Stimulated activated CD4-positive, alpha-beta T cell treated with anti-CD3 and anti-CD28 coated beads, Interleukin-2, amount 100 ng/mL, for 4 hours (primary cell): ENCODE results near the gene APOM.

Experiments used
- DNase-seq: peaks from one replicate; pipeline ENCODE4 v3.0.0-alpha.2; 2020; ENCODE audit warnings: low read depth

Gene APOM

DNA sequence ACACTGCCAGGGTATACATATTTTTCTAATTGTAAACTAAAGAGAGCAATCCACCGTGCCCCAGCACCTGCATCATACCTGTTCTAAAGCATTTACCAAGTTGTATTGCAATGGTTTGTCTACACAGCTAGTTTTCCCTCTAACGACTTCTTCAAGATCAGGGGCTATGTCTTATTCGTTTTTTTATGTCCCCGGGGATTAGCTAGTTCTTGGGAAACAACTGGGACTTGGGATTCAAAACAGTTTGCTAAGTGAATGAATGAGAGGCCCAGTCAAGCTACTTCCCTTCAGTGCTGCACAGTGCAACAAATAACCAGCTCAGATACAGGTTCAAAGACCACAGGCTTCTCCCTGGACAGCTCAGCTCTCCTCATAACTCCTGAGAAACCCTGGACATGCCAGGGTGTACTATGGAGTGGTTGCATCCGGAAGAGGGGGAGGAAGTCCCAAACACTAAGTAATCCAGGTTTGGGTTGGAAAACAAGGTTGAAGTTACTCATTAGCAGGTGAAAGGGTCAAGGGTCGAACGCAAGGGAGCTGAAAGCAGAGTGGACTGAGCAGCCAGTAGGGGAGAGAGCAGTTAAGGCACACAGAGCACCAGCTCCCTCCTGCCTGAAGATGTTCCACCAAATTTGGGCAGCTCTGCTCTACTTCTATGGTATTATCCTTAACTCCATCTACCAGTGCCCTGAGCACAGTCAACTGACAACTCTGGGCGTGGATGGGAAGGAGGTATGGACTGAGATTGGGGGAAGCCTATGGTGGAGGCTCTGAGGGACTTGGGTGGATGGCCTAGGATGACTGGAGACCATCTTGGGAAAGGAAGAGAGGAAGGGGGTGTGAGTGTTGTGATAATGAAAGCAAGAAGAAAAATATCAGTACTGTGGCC is at the start of gene APOM:
Gene APOM, plus strand, starts transcription at position 546 of the 889 bp plus-strand sequence. Its CDS starts 73 bp downstream, at position 619.
- DNase-seq = no peak

DNA sequence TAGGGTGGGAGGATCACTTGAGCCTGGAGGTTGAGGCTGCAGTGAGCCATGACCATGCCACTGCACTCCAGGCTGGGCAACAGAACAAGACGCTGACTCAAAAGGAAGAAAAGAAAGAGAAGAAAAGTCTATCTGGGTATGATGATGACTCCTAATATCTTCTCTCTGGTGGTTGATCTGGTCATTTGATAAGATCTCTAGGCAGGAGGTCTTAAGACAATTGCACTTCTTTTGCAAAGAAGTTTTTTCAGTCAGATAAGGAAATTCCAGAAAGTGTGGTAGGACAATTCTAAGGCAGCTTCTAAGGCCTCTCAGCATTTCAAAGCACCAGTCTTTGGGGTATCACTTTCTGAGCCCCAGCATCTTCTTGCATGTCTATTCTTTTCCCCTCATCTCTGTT is 48.4 kb upstream of the APOM start:
- DNase-seq = no peak

DNA sequence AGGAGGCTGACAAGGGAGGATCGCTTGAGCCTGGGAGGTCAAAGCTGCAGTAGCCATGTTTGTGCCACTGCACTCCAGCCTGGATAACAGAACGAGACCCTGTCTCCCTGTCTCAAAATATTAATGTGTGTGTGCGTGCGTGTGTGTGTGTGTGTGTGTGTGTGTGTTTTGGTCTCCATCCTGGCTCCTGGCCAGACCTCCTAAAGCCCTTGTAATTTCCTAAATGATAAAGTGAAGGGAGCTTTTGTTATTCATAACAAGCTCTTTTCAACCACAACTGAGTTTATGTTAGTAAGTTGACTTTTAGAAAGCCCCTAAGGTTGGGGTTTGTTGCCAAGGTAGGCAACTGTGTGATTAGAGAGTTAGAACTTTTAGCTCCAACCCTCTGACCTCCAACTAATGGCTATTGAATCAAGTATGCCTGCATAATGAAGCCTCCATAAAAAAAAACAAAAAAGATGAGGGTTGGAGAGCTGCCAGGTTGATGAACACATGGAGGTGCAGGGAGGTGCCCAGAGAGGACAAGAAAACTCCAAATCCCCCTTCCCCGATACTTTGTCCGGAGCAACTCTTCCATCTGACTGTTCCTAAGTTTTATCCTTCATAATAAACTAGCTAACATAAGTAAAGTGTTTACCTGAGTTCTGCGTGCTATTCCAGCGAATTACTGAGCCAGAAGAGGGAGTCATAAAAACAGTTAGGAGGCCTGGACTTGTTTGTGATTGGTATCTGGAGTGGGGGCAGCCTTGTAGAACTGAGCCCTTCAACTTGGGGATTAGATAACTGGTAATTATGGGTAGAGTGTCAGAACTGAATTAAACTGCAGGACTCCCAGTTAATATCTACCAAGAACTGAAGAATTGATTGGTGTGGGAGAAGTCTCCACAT is 45.9 kb upstream of the APOM start:
- DNase-seq = no peak

DNA sequence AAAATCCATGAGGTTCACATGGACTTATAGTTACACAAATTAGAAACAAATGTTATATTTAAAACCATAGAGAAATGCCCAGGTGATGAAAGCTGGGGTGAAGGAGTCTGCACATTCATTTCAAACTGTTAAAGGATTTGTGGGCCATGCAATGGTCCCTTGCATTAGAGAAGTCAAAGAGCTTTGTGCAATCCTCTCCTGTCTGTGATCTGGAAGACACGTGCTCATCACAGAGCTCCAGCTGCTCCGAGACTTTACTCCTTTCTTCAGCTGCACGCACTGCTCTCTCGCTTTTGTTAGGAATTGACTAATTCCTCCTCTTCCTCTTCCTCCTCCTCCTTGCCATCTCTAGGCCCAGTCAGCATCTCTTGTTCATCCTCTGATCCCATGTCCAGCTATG is 44.7 kb upstream of the APOM start:
- DNase-seq = no peak

DNA sequence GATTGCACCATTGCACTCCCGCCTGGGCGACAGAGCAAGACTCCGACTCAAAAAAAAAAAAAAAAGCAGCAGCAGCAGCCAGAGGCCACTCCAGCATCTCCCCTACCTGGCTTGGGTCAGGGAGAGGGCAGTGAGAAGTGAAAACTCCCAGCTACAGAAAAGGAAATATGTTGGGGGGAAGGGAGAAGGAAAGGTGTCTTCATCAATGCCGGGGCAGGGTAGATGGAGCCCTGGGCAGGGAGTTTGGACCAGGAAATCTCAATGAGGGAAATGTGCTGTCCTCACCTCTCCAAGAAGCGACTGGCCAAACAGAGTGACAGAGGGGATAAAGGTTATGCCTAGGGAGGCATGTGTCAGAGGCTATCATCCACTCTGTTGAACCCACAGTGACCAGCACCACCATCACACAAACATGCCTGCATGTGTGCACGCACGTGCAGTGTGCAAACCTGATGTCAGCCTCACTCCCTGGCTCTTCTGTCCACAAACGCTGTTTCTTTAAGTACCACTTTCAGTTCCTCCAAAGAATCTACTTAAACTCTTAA is 41.5 kb upstream of the APOM start:
- no peak for DNase-seq

DNA sequence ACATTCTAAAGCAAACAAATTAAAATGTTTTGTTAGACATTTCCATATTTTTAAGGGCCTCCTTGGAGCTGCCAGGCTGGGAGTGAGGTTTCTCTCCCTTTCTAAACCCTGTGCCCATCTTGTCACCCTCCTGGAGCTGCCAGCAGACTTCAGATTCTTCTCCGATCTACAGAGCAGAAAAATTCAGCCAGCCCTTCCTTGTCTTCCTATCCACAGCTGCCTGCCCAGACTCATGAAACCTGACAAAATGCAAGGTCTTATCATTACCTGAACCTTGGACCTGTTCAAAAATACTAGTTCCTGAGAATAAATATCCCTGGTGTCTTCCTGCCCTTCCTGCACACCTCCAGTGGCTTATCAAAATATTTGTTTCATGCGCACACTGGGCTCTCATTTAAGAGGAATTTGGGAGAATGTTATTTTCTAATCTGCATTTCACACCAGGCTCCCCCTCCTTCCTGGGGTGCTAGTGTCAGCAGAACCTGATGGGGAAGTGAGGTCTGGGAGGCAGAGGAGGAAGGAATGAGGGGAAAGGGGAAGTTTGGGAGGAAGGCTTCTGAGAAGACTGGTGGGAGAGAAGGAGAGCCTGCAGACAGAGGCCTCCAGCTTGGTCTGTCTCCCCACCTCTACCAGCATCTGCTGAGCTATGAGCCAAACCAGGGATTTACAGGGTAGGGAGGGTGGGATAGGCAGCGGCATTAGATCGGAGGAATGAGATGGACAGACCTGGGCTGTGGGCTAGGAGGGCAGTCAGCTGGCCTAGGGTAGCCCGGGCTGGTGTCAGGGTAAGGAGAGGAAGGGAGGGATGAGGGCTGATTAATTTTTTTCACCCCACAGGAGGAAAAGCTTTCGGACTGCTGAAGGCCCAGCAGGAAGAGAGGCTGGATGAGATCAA is 40.8 kb upstream of the APOM start, which contains the start of gene AIF1:
Gene AIF1, plus strand, starts transcription at position 551 of the 895 bp plus-strand sequence. Its CDS starts 96 bp downstream, at position 647.
- no peak for DNase-seq

DNA sequence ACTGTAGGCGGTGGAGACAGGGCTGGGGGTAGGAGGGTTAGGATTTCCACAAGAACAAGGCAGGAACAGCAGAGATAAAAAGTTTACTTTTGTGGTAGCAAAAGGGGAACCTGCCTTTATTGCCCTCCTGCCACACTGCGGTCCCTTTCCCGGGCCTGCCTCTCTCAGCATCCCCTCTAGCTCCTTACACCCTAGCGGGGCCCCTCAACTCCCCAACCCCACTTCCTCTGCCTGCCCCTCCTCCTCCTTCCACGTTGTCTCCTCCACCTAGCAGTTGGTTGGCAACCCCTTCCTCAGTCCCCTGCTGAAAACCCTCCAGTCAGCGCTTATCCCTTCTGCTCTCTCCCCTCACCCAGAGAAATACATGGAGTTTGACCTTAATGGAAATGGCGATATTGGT is 39.9 kb upstream of the APOM start:
- DNase-seq = no peak

DNA sequence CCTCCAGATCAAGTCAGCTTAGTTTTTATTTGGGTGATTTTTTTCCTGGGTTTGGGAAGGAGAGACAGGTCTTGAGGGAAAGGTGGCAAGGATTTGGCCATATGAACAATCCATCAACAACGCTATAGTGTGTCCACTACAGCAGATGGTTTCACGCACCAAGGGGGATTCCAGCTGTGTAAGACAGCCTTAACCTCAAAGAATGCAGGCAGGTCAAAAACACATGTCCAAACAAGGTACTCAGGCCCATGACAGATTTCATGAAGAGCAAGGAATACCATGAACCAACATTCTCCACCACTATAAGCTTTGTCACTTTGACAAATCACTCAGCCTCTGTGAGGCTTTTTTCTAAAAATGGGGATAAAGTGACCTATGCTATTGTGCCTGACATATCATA is 38.7 kb upstream of the APOM start:
- no peak for DNase-seq

DNA sequence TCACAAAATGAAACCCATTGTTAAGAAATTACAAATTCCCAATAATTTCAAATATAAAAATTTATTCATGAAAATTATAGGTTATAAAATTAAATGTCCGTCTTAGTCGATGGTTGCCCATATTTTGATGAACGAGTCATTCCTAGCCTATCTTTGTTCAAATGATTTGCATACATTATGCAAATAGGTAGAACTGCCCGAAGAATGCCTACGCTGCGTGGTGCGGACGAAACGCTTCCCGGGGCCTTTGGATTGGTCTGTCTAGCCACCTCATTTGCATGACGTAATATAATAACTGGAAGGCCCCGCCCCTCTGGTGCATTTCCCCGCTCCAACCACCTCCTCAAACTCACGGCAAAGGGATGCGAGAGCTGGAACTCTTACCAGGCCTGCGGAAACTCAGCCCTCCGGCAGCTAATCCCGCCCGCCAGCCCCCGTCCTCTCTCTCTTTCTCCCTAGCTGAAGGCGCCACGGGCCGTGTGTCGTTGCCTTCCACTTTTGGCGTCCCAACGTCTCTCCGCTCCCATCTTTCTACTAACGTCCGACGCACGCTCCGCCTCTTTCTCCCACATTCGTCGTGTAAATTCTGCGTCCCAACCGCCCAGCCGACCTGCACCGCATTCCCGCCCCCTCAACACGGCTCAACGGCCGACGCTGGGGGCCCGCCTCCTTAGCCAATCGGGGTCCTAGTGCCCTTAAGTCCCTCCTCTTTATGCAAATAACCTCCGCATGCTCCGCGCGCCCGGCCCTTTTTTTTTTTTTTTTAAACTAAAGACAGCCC is 35.7 kb upstream of the APOM start:
- peak; percentile 95 for DNase-seq

DNA sequence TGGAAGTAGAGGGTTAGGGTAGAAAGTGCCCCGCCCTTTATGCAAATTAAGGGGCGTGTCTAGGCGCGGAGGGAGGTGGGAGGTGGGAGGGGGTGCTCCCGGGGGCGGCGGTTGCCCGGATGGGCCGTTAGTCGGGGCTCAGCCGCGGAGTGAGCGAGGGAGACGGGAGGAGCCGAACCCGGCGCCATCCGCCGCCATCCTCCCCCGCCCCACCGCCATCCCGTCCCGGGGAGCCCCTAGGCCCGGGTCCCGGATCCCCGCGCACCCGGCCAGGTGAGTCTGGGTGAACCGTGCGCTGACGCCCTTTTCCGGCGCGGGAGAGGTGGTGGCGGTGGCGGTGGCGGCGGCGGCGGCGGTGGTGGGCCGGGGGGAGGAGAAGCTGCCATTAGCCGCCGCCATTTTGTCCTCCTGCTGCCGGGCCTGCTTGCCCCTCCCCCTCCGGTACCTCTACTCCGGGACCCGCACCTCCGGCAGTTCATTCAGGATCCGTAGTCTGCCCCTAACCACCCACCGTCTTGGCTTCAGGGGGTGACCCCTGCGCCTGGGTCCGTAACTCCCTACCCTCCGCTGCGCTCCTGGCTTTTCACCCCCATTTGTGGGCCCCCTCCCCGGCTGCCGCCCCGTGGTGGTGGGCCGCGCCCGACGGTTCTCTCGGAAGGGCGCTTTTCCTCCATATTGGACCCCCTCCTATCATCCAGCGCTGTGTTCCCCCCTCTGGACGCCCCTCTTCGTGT is 34.9 kb upstream of the APOM start, which contains the start of gene PRRC2A:
Gene PRRC2A, plus strand, starts transcription at position 130 of the 734 bp plus-strand sequence. CDS start 2,075 bp downstream, outside the sequence.
- no peak for DNase-seq

DNA sequence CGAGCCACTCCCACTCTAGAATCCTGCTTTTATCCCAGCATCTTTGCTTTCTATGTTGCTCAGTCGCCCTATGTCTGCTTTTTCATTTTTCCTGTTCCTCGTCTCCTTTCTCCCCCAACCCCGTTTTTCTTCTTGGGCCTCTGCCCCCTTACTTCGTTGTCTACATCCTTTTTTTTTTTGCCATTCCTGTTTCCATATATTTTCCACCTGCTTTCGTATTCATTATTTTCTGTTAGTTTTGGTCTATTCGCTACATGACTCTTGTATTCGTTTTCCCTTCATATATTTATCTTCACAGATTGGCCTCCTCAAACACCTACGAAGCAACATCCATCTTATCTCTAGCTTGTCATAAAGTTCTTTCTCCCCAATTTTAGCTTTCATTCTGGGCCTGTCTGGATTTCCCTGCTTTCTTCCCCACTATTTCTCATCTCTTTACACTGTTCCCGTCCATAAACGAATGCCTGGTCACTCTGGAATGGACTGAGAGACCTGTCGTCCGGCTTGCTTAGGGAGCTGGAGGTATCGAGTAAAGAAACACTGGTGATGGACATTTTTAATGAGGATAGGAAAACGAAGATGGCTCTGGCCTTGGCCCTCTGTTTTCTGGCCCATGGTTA is 34.3 kb upstream of the APOM start:
- DNase-seq = no peak

DNA sequence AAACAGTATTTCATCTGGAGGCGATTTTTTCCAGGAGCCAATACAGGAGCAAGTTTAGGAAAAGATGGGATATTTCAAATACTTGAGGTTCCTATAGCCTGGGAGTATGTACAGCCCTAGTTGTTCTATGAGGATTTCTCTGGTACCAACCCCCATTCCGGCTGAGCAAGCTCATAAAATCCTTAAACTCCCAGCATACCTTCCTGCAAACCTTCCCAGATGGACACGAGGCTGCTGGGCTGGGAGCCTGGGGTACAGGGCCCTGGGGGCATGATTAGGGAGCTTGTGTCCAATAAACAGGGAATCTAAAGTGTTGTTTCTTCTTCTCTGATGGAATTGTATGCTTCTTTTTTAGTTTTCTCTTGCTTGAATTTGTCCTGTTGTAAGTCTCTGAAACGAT is 33.7 kb upstream of the APOM start:
- DNase-seq = no peak

DNA sequence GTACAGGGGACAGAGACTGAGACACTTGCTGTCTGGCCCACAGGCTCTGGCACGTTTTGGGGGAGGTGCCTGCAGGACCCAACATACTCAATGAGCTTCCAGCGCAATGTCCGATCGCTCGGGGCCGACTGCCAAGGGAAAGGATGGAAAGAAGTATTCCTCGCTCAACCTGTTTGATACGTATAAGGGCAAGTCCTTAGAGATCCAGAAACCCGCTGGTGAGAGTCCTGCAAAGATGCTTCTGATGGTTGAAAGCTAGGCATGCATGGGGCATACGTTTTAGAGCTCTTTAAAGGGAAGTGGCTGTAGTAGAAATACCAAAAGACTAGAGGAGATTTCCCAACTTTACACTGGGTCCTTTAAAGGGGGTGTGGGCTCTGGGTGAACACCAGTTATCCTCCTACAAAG is 33.0 kb upstream of the APOM start:
- DNase-seq = no peak

DNA sequence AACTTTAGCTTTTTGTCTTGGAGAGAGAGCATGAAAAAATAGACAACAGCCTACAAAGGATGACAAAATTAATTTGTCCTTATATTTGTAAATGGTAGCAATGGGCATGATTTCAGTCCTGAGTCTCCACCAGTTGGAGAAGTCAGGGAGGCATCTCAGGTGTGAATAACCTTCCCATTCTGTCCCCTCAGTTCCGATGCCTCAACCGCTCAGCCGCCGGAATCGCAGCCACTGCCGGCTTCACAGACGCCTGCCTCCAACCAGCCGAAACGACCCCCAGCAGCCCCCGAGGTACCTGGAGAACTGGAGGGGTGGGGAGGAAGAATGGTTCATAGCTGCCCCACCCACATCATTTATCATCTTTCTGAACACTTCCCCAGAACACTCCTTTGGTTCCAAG is 31.6 kb upstream of the APOM start:
- no peak for DNase-seq

DNA sequence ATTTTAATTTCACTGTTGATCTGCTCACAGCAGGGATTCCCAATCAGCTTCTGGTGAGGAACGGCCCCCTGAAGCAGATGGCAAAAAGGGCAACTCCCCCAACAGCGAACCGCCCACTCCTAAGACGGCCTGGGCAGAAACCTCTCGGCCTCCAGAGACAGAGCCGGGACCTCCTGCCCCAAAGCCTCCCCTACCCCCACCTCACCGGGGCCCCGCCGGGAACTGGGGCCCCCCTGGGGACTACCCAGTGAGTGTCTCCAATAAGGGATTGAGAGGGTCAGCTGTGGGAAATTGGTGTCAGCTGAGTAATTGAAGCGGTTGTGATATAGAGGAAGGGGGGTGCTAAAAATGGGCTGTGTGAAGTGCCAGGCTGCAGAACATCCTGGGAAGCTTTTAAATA is 28.7 kb upstream of the APOM start:
- no peak for DNase-seq

DNA sequence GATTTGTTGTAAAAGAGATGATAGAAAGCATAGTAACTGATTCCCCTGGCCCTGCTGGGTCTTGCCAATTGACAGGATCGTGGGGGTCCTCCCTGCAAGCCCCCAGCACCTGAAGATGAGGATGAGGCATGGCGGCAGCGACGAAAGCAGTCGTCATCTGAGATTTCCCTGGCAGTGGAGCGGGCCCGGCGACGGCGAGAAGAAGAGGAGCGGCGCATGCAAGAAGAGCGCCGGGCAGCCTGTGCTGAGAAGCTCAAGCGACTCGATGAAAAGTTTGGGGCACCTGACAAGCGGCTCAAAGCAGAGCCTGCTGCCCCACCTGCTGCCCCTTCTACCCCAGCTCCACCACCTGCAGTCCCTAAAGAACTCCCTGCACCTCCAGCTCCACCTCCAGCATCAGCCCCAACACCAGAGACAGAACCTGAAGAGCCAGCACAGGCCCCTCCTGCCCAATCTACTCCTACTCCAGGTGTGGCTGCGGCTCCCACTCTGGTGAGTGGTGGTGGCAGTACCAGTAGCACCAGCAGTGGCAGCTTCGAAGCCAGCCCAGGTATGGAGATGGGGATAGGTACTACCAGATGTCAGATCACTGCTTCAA is 27.9 kb upstream of the APOM start:
- no peak for DNase-seq

DNA sequence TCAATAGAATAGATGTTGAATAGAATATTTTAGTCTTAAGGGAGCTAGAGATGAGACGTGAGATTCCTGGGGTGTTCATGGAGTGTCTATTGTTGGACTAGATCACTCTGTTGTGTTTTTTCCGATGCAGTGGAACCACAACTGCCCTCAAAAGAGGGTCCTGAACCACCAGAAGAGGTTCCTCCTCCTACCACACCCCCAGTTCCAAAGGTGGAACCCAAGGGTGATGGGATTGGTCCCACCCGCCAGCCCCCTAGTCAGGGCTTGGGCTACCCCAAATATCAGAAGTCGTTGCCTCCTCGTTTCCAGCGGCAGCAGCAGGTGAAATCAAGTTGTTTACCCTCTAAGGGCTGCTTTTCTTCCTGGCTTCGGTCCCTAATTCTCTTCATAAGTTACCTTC is 26.7 kb upstream of the APOM start:
- DNase-seq = no peak

DNA sequence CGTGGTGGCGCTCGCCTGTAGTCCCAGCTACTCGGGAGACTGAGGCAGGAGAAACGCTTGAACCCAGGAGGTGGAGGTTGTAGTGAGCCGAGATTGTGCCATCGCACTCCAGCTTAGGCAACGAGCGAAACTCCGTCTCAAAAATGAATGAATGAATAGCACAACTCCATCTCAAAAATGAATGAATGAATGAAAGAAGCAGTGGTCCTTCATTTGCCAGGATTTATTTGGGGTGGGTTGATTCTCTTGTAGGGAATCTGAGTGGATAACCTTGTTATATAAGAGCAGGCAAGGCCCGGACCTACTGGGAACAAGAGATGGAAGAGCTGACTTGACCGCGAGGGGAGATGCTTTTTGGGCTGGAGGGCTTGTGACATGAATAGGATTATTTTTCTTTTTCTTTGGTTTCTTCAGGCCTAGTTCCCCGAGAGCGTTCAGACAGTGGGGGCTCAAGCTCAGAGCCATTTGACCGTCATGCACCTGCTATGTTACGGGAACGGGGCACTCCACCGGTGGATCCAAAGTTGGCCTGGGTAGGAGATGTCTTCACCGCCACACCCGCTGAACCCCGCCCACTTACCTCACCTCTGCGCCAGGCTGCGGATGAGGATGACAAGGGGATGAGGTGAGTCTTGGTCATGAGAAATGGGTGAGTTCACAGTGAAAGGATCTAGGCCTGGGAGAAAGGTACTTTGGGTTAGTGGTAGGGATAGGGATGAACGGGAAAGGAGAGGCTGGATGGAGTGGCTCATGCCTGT is 25.3 kb upstream of the APOM start:
- DNase-seq = no peak
